Measurements from ENCODE around the gene RBM23. TPM values are rescaled to one million over a fixed set of nuclear protein-coding genes. Genes with fewer than 3 reads are reported as not detected.

RBM23 gene
- total RNA-seq, 4 donors from 2014 or later, result 81.9 to 633 (median 298) TPM

GRCh38 chr14:22850944-22851764, 67.8 kb downstream of the RBM23 start:
- no peaks in the 10 kb centered on the region for H3K9me3 ChIP-seq
- H3K36me3 ChIP-seq, result peaks cover 0 to 8% (median 0%) of the 10 kb centered on the region in 3 donors
- H3K27me3 ChIP-seq, result no peaks in the 10 kb centered on the region
- H3K4me1 ChIP-seq, result peaks cover 10 to 75% (median 60%) of the 10 kb centered on the region in 4 donors
- H3K4me3 ChIP-seq, result no peak overlapping the region
- H3K27ac ChIP-seq, result peak overlapping the region; percentile 81 to 98 (median 90)
- peak; percentile 77 to 85 for DNase-seq (ENCODE audit: low spot score in 2 of 2)
- 41 to 47% methylated on average over 8 to 9 of the region's 9 CpGs for WGBS, 2 donors
- peak in 1 of 2 donors; percentile 28 for TF ChIP-seq POLR2A (IDR thresholded peaks at IDR 0.05)
- TF ChIP-seq EP300 (IDR thresholded peaks at IDR 0.05), result peak in 1 of 2 donors; percentile 88
- TF ChIP-seq CTCF (IDR thresholded peaks at IDR 0.05), result no peak

GRCh38 chr14:22849212-22849819, 69.6 kb downstream of the RBM23 start:
- TF ChIP-seq POLR2A (IDR thresholded peaks at IDR 0.05) (no peak), EP300 (IDR thresholded peaks at IDR 0.05) (peak; percentile 8 to 53)
- Histone ChIP-seq H3K4me1 (peaks cover 10 to 91% (median 66%) of the 10 kb centered on the region in 4 donors), H3K27ac (peak overlapping the region; percentile 78 to 98 (median 90)), H3K9me3 (no peaks in the 10 kb centered on the region), H3K4me3 (peak overlapping the region in 1 of 4 donors; percentile 4), H3K36me3 (peaks cover 0 to 27% (median 0%) of the 10 kb centered on the region in 3 donors), H3K27me3 (no peaks in the 10 kb centered on the region)
- peak; percentile 66 to 75 for DNase-seq (ENCODE audit: low spot score in 2 of 2)
- 28 to 41% methylated on average over 18 to 19 of the region's 19 CpGs for whole genome bisulfite sequencing, 2 donors

- TF ChIP-seq EP300 (IDR thresholded peaks at IDR 0.05) (peak; percentile 65 to 73), CTCF (IDR thresholded peaks at IDR 0.05) (peak in 1 of 5 experiments; percentile 22), POLR2A (IDR thresholded peaks at IDR 0.05) (no peak)
- peaks cover 0 to 34% (median under 1%) of the 10 kb centered on the region in 3 donors for H3K36me3 ChIP-seq
- H3K27me3 ChIP-seq, result no peaks in the 10 kb centered on the region
- H3K27ac ChIP-seq, result peak overlapping the region; percentile 78 to 98 (median 90)
- 6 to 7% methylated on average over 12 of the region's 12 CpGs for WGBS, 2 donors
- peak; percentile 55 to 70 for DNase-seq (ENCODE audit: low spot score in 2 of 2)
- peaks cover 10 to 91% (median 66%) of the 10 kb centered on the region in 4 donors for H3K4me1 ChIP-seq
- no peaks in the 10 kb centered on the region for H3K9me3 ChIP-seq
- H3K4me3 ChIP-seq, result peak overlapping the region in 1 of 4 donors; percentile 10
Measured at GRCh38 chr14:22848351-22849164, 70.4 kb downstream of the RBM23 start.

- TF ChIP-seq POLR2A (IDR thresholded peaks at IDR 0.05) (no peak), CTCF (IDR thresholded peaks at IDR 0.05) (peak in 1 of 5 experiments; percentile 12), EP300 (IDR thresholded peaks at IDR 0.05) (peak in 1 of 2 donors; percentile 36)
Measured at GRCh38 chr14:22847661-22848341, 71.1 kb downstream of the RBM23 start.

More at GRCh38 chr14:22847661-22848341, 71.1 kb downstream of the RBM23 start:
- Histone ChIP-seq H3K36me3 (peaks cover 0 to 42% (median 6%) of the 10 kb centered on the region in 3 donors), H3K27me3 (no peaks in the 10 kb centered on the region), H3K27ac (peak overlapping the region; percentile 78 to 98 (median 90)), H3K9me3 (no peaks in the 10 kb centered on the region), H3K4me1 (peaks cover 10 to 91% (median 60%) of the 10 kb centered on the region in 4 donors), H3K4me3 (peak overlapping the region in 1 of 4 donors; percentile 10)
- WGBS, 2 donors, result 16% methylated on average over 12 to 14 of the region's 14 CpGs
- no peak for DNase-seq (ENCODE audit: low spot score in 2 of 2)
